GM23338 (cell line): ENCODE measurements around the gene HSFX2. TPM values are rescaled to one million over a fixed set of nuclear protein-coding genes. Genes with fewer than 3 reads are reported as not detected.

ENCODE experiments used
- ATAC-seq: fragments of 200-7000 bp; cut with Tn5 transposase; 3 replicates; pipeline ENCODE4 v1.9.1; 2020
- DNase-seq: peaks from one replicate; pipeline ENCODE4 v3.0.0-alpha.2; 2015; ENCODE audit warnings: low spot score
- H2AFZ ChIP-seq: fragments of 200-600 bp; sonication (generic); 2 replicates; pipeline ENCODE4 v1.8.0; 2016; ENCODE audit warnings: antibody characterized with exemption, mild to moderate bottlenecking, moderate library complexity
- H3F3A ChIP-seq: fragments of 200-600 bp; sonication (generic); replicated peaks from 2 replicates; pipeline ENCODE4 v1.8.0; 2017; ENCODE audit warnings: antibody characterized with exemption, mixed run types, low read depth
- H3K27ac ChIP-seq: fragments of 200-600 bp; sonication (generic); 2 replicates; pipeline ENCODE4 v1.6.1; 2016; ENCODE audit warnings: low read depth
- H3K27me3 ChIP-seq: fragments of 200-600 bp; sonication (generic); 2 replicates; pipeline ENCODE4 v1.8.0; 2016; ENCODE audit warnings: mild to moderate bottlenecking, mixed run types, moderate library complexity; ENCODE audit not compliant: insufficient read depth
- H3K36me3 ChIP-seq: fragments of 200-600 bp; sonication (generic); 2 replicates; pipeline ENCODE4 v1.8.0; 2016; ENCODE audit warnings: mild to moderate bottlenecking; ENCODE audit not compliant: insufficient read depth
- H3K4me1 ChIP-seq: fragments of 200-600 bp; sonication (generic); 2 replicates; pipeline ENCODE4 v1.8.0; 2016; ENCODE audit warnings: mild to moderate bottlenecking, moderate library complexity; ENCODE audit not compliant: insufficient read depth
- H3K4me2 ChIP-seq: fragments of 200-600 bp; sonication (generic); 2 replicates; pipeline ENCODE4 v1.7.1; 2017; ENCODE audit warnings: mixed run types
- H3K4me3 ChIP-seq: fragments of 200-600 bp; sonication (generic); 2 replicates; pipeline ENCODE4 v1.6.1; 2016; ENCODE audit warnings: mixed run types
- H3K79me2 ChIP-seq: fragments of 200-600 bp; sonication (generic); replicated peaks from 2 replicates; pipeline ENCODE4 v1.8.0; 2017; ENCODE audit warnings: mild to moderate bottlenecking; ENCODE audit not compliant: insufficient read depth
- H3K9me2 ChIP-seq: fragments of 200-600 bp; sonication (generic); 2 replicates; pipeline ENCODE4 v1.8.0; 2017; ENCODE audit not compliant: insufficient read depth
- H4K20me1 ChIP-seq: fragments of 200-600 bp; sonication (generic); replicated peaks from 2 replicates; pipeline ENCODE4 v1.8.0; 2017; ENCODE audit warnings: mild to moderate bottlenecking; ENCODE audit not compliant: insufficient read depth
- H3K27ac Mint-ChIP-seq: 2 replicates; pipeline ENCODE4 v1.8.0; 2020; ENCODE audit warnings: inconsistent platforms, mild to moderate bottlenecking, moderate library complexity, mixed read lengths
- H3K27me3 Mint-ChIP-seq: 3 replicates; pipeline ENCODE4 v1.8.0; 2022; ENCODE audit warnings: low read depth, mild to moderate bottlenecking, moderate library complexity, mixed read lengths, inconsistent platforms; ENCODE audit not compliant: insufficient read depth, poor library complexity
- H3K36me3 Mint-ChIP-seq: 3 replicates; pipeline ENCODE4 v1.8.0; 2021; ENCODE audit warnings: low read depth, mild to moderate bottlenecking, inconsistent platforms, moderate library complexity, mixed read lengths
- H3K4me1 Mint-ChIP-seq: 3 replicates; pipeline ENCODE4 v1.8.0; 2020; ENCODE audit warnings: mild to moderate bottlenecking, inconsistent platforms, mixed read lengths
- H3K4me3 Mint-ChIP-seq: 3 replicates; pipeline ENCODE4 v1.8.0; 2021; ENCODE audit warnings: moderate library complexity, mild to moderate bottlenecking, inconsistent platforms, mixed read lengths
- H3K9me3 Mint-ChIP-seq: 3 replicates; pipeline ENCODE4 v1.8.0; 2020; ENCODE audit warnings: moderate library complexity, mild to moderate bottlenecking, inconsistent platforms, mixed read lengths
- CREB1 ChIP-seq: fragments of 250-450 bp; sonication (Bioruptor Pico); IDR thresholded peaks from 2 replicates; pipeline ENCODE4 v1.5.0; 2020; ENCODE audit warnings: low read depth, mild to moderate bottlenecking, moderate library complexity
- EZH2 ChIP-seq: fragments of 200-600 bp; sonication (generic); IDR thresholded peaks from one replicate; pipeline ENCODE4 v1.8.0; 2017; ENCODE audit warnings: antibody characterized with exemption, mild to moderate bottlenecking, low read depth; ENCODE audit not compliant: unreplicated experiment
- EZH2phosphoT487 ChIP-seq: fragments of 200-600 bp; sonication (generic); IDR thresholded peaks from one replicate; pipeline ENCODE4 v1.8.1; 2018; ENCODE audit warnings: antibody characterized with exemption; ENCODE audit not compliant: unreplicated experiment
- JUNB ChIP-seq: IDR thresholded peaks from one replicate; pipeline ENCODE4 v1.6.1; 2016; ENCODE audit warnings: antibody characterized with exemption; ENCODE audit not compliant: unreplicated experiment
- NANOG ChIP-seq: IDR thresholded peaks from 2 replicates; pipeline ENCODE4 v1.6.1; 2016; ENCODE audit warnings: antibody characterized with exemption, borderline replicate concordance
- POLR2AphosphoS5 ChIP-seq: IDR thresholded peaks from 2 replicates; pipeline ENCODE4 v1.6.1; 2016; ENCODE audit warnings: antibody characterized with exemption, low read depth
- STAT1 ChIP-seq: IDR thresholded peaks from one replicate; pipeline ENCODE4 v1.6.1; 2016; ENCODE audit warnings: antibody characterized with exemption; ENCODE audit not compliant: unreplicated experiment
- ZNF114 ChIP-seq: fragments of 250-450 bp; sonication (Bioruptor Pico); IDR thresholded peaks from 2 replicates; pipeline ENCODE4 v1.5.0; 2020; ENCODE audit warnings: mild to moderate bottlenecking, moderate library complexity
- ZNF331 ChIP-seq: fragments of 250-450 bp; sonication (Bioruptor Pico); IDR thresholded peaks from 2 replicates; pipeline ENCODE4 v1.5.0; 2020; ENCODE audit warnings: low read depth, mild to moderate bottlenecking, moderate library complexity
- ZNF462 ChIP-seq: fragments of 250-450 bp; sonication (Bioruptor Pico); IDR thresholded peaks from 2 replicates; pipeline ENCODE4 v1.5.0; 2020; ENCODE audit warnings: mild to moderate bottlenecking, moderate library complexity
- polyA plus RNA-seq: library from polyadenylated mRNA; unstranded; fragments of >200 nt; fragmentation: Nextera tagmentation; extraction: Ambion mirVana; gene quantifications from 2 replicates; pipeline ENCODE4 v1.2.1, GENCODE V29; 2016
- total RNA-seq: library from RNA; depleted of rRNA; stranded (reverse); fragments of >200 nt; shearing (Covaris generic); gene quantifications from 2 replicates; pipeline ENCODE4 v1.2.3, GENCODE V29; 2014
- TF ChIP-seq, protein P1 (sequence below), 2 experiments: fragments of 200-600 bp in 1 of 2; sonication (generic) in 1 of 2; conservative IDR thresholded peaks; 2 replicates each; pipeline versions ENCODE4 v1.5.1 to v1.6.1; 2016 to 2017; ENCODE audit warnings: antibody characterized with exemption in 2 of 2, low read depth in 2 of 2, mild to moderate bottlenecking in 2 of 2, moderate library complexity in 1 of 2
- TF ChIP-seq, protein P2 (sequence below): IDR thresholded peaks from one replicate; pipeline ENCODE4 v1.6.1; 2018; ENCODE audit warnings: antibody characterized with exemption; ENCODE audit not compliant: unreplicated experiment
- TF ChIP-seq, protein P3 (sequence below): IDR thresholded peaks from 2 replicates; pipeline ENCODE4 v1.6.1; 2016; ENCODE audit warnings: antibody characterized with exemption

HSFX2 gene
- total and polyA plus RNA-seq, 2 experiments from 2014 or later, result 0.29 TPM; not detected in 1

- Histone ChIP-seq H2AFZ (no peak overlapping the region), H3K36me3 (no peaks in the 10 kb centered on the region), H3K4me3 (no peak overlapping the region), H3K9me2 (no peaks in the 10 kb centered on the region), H3K4me2 (no peak overlapping the region), H3K79me2 (peaks cover 61% of the 10 kb centered on the region), H3K4me1 (peaks cover 17% of the 10 kb centered on the region; the same call in 1 of the 2 replicates), H3K27me3 (peaks cover 11% of the 10 kb centered on the region), H4K20me1 (0 out of 2 replicates have a peak, but pooled peaks cover 6% of the 10 kb centered on the region), H3K27ac (no peak overlapping the region), H3F3A (no peaks in the 10 kb centered on the region)
- H3K4me1 Mint-ChIP-seq, result peaks cover 46% of the 10 kb centered on the region
- H3K27me3 Mint-ChIP-seq, result peaks cover 10% of the 10 kb centered on the region
- DNase-seq, result no peak
- no peak overlapping the region for H3K27ac Mint-ChIP-seq
- TF ChIP-seq, protein P1, sequence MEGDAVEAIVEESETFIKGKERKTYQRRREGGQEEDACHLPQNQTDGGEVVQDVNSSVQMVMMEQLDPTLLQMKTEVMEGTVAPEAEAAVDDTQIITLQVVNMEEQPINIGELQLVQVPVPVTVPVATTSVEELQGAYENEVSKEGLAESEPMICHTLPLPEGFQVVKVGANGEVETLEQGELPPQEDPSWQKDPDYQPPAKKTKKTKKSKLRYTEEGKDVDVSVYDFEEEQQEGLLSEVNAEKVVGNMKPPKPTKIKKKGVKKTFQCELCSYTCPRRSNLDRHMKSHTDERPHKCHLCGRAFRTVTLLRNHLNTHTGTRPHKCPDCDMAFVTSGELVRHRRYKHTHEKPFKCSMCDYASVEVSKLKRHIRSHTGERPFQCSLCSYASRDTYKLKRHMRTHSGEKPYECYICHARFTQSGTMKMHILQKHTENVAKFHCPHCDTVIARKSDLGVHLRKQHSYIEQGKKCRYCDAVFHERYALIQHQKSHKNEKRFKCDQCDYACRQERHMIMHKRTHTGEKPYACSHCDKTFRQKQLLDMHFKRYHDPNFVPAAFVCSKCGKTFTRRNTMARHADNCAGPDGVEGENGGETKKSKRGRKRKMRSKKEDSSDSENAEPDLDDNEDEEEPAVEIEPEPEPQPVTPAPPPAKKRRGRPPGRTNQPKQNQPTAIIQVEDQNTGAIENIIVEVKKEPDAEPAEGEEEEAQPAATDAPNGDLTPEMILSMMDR (conservative IDR thresholded peaks at IDR 0.05; ENCODE audit: low read depth in 2 of 2), result no peak
- TF ChIP-seq ZNF114, result no peak
- TF ChIP-seq POLR2AphosphoS5, result no peak
- no peak for TF ChIP-seq STAT1
- no peak for TF ChIP-seq ZNF462 (CRISPR knock-in tag)
- TF ChIP-seq EZH2phosphoT487, result no peak
- no peak for TF ChIP-seq ZNF331 (CRISPR knock-in tag)
- TF ChIP-seq EZH2, result no peak
- TF ChIP-seq JUNB, result no peak
- TF ChIP-seq, protein P2, sequence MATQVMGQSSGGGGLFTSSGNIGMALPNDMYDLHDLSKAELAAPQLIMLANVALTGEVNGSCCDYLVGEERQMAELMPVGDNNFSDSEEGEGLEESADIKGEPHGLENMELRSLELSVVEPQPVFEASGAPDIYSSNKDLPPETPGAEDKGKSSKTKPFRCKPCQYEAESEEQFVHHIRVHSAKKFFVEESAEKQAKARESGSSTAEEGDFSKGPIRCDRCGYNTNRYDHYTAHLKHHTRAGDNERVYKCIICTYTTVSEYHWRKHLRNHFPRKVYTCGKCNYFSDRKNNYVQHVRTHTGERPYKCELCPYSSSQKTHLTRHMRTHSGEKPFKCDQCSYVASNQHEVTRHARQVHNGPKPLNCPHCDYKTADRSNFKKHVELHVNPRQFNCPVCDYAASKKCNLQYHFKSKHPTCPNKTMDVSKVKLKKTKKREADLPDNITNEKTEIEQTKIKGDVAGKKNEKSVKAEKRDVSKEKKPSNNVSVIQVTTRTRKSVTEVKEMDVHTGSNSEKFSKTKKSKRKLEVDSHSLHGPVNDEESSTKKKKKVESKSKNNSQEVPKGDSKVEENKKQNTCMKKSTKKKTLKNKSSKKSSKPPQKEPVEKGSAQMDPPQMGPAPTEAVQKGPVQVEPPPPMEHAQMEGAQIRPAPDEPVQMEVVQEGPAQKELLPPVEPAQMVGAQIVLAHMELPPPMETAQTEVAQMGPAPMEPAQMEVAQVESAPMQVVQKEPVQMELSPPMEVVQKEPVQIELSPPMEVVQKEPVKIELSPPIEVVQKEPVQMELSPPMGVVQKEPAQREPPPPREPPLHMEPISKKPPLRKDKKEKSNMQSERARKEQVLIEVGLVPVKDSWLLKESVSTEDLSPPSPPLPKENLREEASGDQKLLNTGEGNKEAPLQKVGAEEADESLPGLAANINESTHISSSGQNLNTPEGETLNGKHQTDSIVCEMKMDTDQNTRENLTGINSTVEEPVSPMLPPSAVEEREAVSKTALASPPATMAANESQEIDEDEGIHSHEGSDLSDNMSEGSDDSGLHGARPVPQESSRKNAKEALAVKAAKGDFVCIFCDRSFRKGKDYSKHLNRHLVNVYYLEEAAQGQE, result no peak
- TF ChIP-seq NANOG, result no peak
- TF ChIP-seq, protein P3, sequence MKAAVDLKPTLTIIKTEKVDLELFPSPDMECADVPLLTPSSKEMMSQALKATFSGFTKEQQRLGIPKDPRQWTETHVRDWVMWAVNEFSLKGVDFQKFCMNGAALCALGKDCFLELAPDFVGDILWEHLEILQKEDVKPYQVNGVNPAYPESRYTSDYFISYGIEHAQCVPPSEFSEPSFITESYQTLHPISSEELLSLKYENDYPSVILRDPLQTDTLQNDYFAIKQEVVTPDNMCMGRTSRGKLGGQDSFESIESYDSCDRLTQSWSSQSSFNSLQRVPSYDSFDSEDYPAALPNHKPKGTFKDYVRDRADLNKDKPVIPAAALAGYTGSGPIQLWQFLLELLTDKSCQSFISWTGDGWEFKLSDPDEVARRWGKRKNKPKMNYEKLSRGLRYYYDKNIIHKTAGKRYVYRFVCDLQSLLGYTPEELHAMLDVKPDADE, result no peak
- TF ChIP-seq CREB1, result no peak
- no peak overlapping the region for H3K4me3 Mint-ChIP-seq
- no peaks in the 10 kb centered on the region for H3K36me3 Mint-ChIP-seq
- H3K9me3 Mint-ChIP-seq, result no peaks in the 10 kb centered on the region; the same call in 2 of the 3 replicates
- ATAC-seq, result no peak
Observed at GRCh38 chrX:149628280-149628679, 33.2 kb upstream of the HSFX2 start.
